ENCODE results near the gene SYNE2. TPM values are rescaled to one million over a fixed set of nuclear protein-coding genes. Genes with fewer than 3 reads are reported as not detected.

SYNE2 gene
- total RNA-seq, 1 donor, result 10.1 TPM

GRCh38 chr14:64088647-64088964 is 235.8 kb downstream of the SYNE2 start:
- Histone ChIP-seq H3K27ac (ENCODE audit: low read depth, low read length) (no peak overlapping the region), H3K36me3 (ENCODE audit: insufficient read depth, low read length) (no peaks in the 10 kb centered on the region), H3K9me3 (ENCODE audit: low read depth, low read length) (no peaks in the 10 kb centered on the region), H2AFZ (ENCODE audit: low read length) (no peak overlapping the region), H3K79me2 (ENCODE audit: insufficient read depth, low read length) (no peaks in the 10 kb centered on the region), H3K4me3 (ENCODE audit: insufficient read depth, low read length) (no peak overlapping the region), H4K20me1 (ENCODE audit: insufficient read depth, low read length) (no peaks in the 10 kb centered on the region), H3K4me1 (ENCODE audit: insufficient read depth, low read length) (no peaks in the 10 kb centered on the region), H3K27me3 (ENCODE audit: insufficient read depth, low read length) (no peaks in the 10 kb centered on the region), H3K4me2 (ENCODE audit: insufficient read depth, low read length) (no peak overlapping the region)
- DNase-seq (ENCODE audit: insufficient read length, low spot score, missing footprints), result no peak
- no peak for TF ChIP-seq CTCF (IDR thresholded peaks at IDR 0.05; ENCODE audit: extremely low read depth, low read depth, low read length)

GRCh38 chr14:64089920-64090319 is 237.1 kb downstream of the SYNE2 start:
- Histone ChIP-seq H3K4me1 (ENCODE audit: insufficient read depth, low read length) (no peaks in the 10 kb centered on the region), H3K9me3 (ENCODE audit: low read depth, low read length) (no peaks in the 10 kb centered on the region), H3K4me2 (ENCODE audit: insufficient read depth, low read length) (no peak overlapping the region), H3K79me2 (ENCODE audit: insufficient read depth, low read length) (no peaks in the 10 kb centered on the region), H3K4me3 (ENCODE audit: insufficient read depth, low read length) (no peak overlapping the region), H3K27me3 (ENCODE audit: insufficient read depth, low read length) (no peaks in the 10 kb centered on the region), H3K27ac (ENCODE audit: low read depth, low read length) (no peak overlapping the region), H2AFZ (ENCODE audit: low read length) (peak overlapping the region; percentile 30), H4K20me1 (ENCODE audit: insufficient read depth, low read length) (no peaks in the 10 kb centered on the region), H3K36me3 (ENCODE audit: insufficient read depth, low read length) (no peaks in the 10 kb centered on the region)
- DNase-seq (ENCODE audit: insufficient read length, low spot score, missing footprints), result peak; percentile 13
- no peak for TF ChIP-seq CTCF (IDR thresholded peaks at IDR 0.05; ENCODE audit: extremely low read depth, low read depth, low read length)

- Histone ChIP-seq H2AFZ (ENCODE audit: low read length) (no peak overlapping the region), H3K9me3 (ENCODE audit: low read depth, low read length) (no peaks in the 10 kb centered on the region), H3K4me3 (ENCODE audit: insufficient read depth, low read length) (no peak overlapping the region), H3K4me2 (ENCODE audit: insufficient read depth, low read length) (no peak overlapping the region), H4K20me1 (ENCODE audit: insufficient read depth, low read length) (no peaks in the 10 kb centered on the region), H3K4me1 (ENCODE audit: insufficient read depth, low read length) (no peaks in the 10 kb centered on the region), H3K36me3 (ENCODE audit: insufficient read depth, low read length) (no peaks in the 10 kb centered on the region), H3K27ac (ENCODE audit: low read depth, low read length) (no peak overlapping the region), H3K79me2 (ENCODE audit: insufficient read depth, low read length) (no peaks in the 10 kb centered on the region), H3K27me3 (ENCODE audit: insufficient read depth, low read length) (no peaks in the 10 kb centered on the region)
- TF ChIP-seq CTCF (IDR thresholded peaks at IDR 0.05; ENCODE audit: extremely low read depth, low read depth, low read length), result no peak
- no peak for DNase-seq (ENCODE audit: insufficient read length, low spot score, missing footprints)
Observed at GRCh38 chr14:64091217-64091616, 238.4 kb downstream of the SYNE2 start.

- Histone ChIP-seq H3K27me3 (ENCODE audit: insufficient read depth, low read length) (no peaks in the 10 kb centered on the region), H3K4me1 (ENCODE audit: insufficient read depth, low read length) (no peaks in the 10 kb centered on the region), H3K27ac (ENCODE audit: low read depth, low read length) (no peak overlapping the region), H3K9me3 (ENCODE audit: low read depth, low read length) (no peaks in the 10 kb centered on the region), H3K4me3 (ENCODE audit: insufficient read depth, low read length) (no peak overlapping the region), H4K20me1 (ENCODE audit: insufficient read depth, low read length) (no peaks in the 10 kb centered on the region), H3K4me2 (ENCODE audit: insufficient read depth, low read length) (no peak overlapping the region), H3K79me2 (ENCODE audit: insufficient read depth, low read length) (no peaks in the 10 kb centered on the region), H3K36me3 (ENCODE audit: insufficient read depth, low read length) (no peaks in the 10 kb centered on the region), H2AFZ (ENCODE audit: low read length) (no peak overlapping the region)
- no peak for DNase-seq (ENCODE audit: insufficient read length, low spot score, missing footprints)
- no peak for TF ChIP-seq CTCF (IDR thresholded peaks at IDR 0.05; ENCODE audit: extremely low read depth, low read depth, low read length)
Observed at GRCh38 chr14:64092338-64092737, 239.5 kb downstream of the SYNE2 start.
